ENCODE measurements around the gene MC1R. TPM values are rescaled to one million over a fixed set of nuclear protein-coding genes. Genes with fewer than 3 reads are reported as not detected.
"Not testable (repeated sequence)": the region's sequence is repeated elsewhere in the genome, so short reads cannot be mapped to it uniquely, and the experiment has no call there.

Gene MC1R
- total RNA-seq, result 1 to 10 TPM; 1.6 to 1.8 TPM

- POLR2A ChIA-PET, result no interaction called here
- CTCF ChIA-PET, result interaction anchor here (0.5 to 2.4 kb wide), 5 partner anchors 8 to 219 kb away, joined by 3 to 10 read pairs (median 3); no protein-coding TSS in a partner anchor
Observed at GRCh38 chr16:89918453-89919347, at the start of gene MC1R. TSS of gene MC1R (plus strand) at chr16:89918862. CDS start at chr16:89919259, 397 bp downstream.

- CTCF ChIA-PET, result no interaction called here
- POLR2A ChIA-PET, result no interaction called here
Observed at GRCh38 chr16:89869911-89870310, 48.8 kb upstream of the MC1R start.

- ChIA-PET POLR2A (no interaction called here), CTCF (interaction anchor here (2.2 kb wide), 1 partner anchor 10 kb away, joined by 11 read pairs; no protein-coding TSS in a partner anchor)
Observed at GRCh38 chr16:89870440-89870839, 48.2 kb upstream of the MC1R start.

GRCh38 chr16:89871895-89872294, 46.8 kb upstream of the MC1R start:
- ChIA-PET POLR2A (interaction anchor here (0.9 to 2.6 kb wide), 3 partner anchors 8 to 78 kb away, joined by 3 to 16 read pairs (median 3); no protein-coding TSS in a partner anchor), CTCF (interaction anchor here (2.0 to 2.2 kb wide), 3 partner anchors 9 to 171 kb away, joined by 8 to 11 read pairs (median 9); partner anchors contain the start of gene SPATA2L)

GRCh38 chr16:89873109-89873971, 45.3 kb upstream of the MC1R start, which contains the start of gene TCF25:
TSS of gene TCF25 (plus strand) at chr16:89873592. CDS start at chr16:89873668, 76 bp downstream.
- POLR2A ChIA-PET, result interaction anchor here (0.6 to 2.6 kb wide), 20 partner anchors 9 to 187 kb away, joined by 3 to 16 read pairs (median 4); partner anchors contain the start of genes CDK10 and FANCA
- CTCF ChIA-PET, result interaction anchor here (0.6 to 2.4 kb wide), 6 partner anchors 9 to 209 kb away, joined by 3 to 14 read pairs (median 7); partner anchors contain the start of gene SPATA2L

GRCh38 chr16:89873972-89874689, 44.5 kb upstream of the MC1R start:
- ChIA-PET CTCF (interaction anchor here (0.6 to 2.4 kb wide), 4 partner anchors 10 to 208 kb away, joined by 3 to 14 read pairs (median 8); partner anchors contain the start of gene SPATA2L), POLR2A (interaction anchor here (0.6 to 2.6 kb wide), 14 partner anchors 10 to 187 kb away, joined by 3 to 16 read pairs (median 5); partner anchors contain the start of gene CDK10)

GRCh38 chr16:89879123-89879522, 39.5 kb upstream of the MC1R start:
- CTCF ChIA-PET, POLR2A ChIA-PET: not testable (repeated sequence)

- ChIA-PET POLR2A (no interaction called here), CTCF (interaction anchor here (1.1 kb wide), 1 partner anchor 36 kb away, joined by 3 read pairs; no protein-coding TSS in a partner anchor)
Observed at GRCh38 chr16:89880477-89881367, 37.9 kb upstream of the MC1R start.

GRCh38 chr16:89881368-89881730, 37.3 kb upstream of the MC1R start:
- CTCF ChIA-PET, result interaction anchor here (1.1 kb wide), 1 partner anchor 36 kb away, joined by 3 read pairs; no protein-coding TSS in a partner anchor
- POLR2A ChIA-PET, result interaction anchor here (0.6 kb wide), 1 partner anchor 13 kb away, joined by 3 read pairs; no protein-coding TSS in a partner anchor

GRCh38 chr16:89883346-89884040, 35.2 kb upstream of the MC1R start:
- ChIA-PET CTCF (no interaction called here), POLR2A (no interaction called here)

GRCh38 chr16:89884041-89884421, 34.6 kb upstream of the MC1R start:
- POLR2A ChIA-PET, result no interaction called here
- CTCF ChIA-PET, result no interaction called here

GRCh38 chr16:89887243-89887642, 31.4 kb upstream of the MC1R start:
- POLR2A ChIA-PET, result no interaction called here
- CTCF ChIA-PET, result interaction anchor here (1.7 kb wide), 1 partner anchor 182 kb away, joined by 3 read pairs; no protein-coding TSS in a partner anchor

- POLR2A ChIA-PET, result no interaction called here
- CTCF ChIA-PET, result no interaction called here
Observed at GRCh38 chr16:89890200-89890599, 28.5 kb upstream of the MC1R start.

GRCh38 chr16:89890886-89891657, 27.6 kb upstream of the MC1R start:
- ChIA-PET POLR2A (no interaction called here), CTCF (no interaction called here)

- ChIA-PET POLR2A (no interaction called here), CTCF (no interaction called here)
Observed at GRCh38 chr16:89892055-89892630, 26.5 kb upstream of the MC1R start.

GRCh38 chr16:89892635-89893034, 26.0 kb upstream of the MC1R start:
- ChIA-PET CTCF (interaction anchor here (0.5 kb wide), 1 partner anchor 27 kb away, joined by 3 read pairs; no protein-coding TSS in a partner anchor), POLR2A (no interaction called here)

Measured in activated CD8-positive, alpha-beta memory T cell treated with anti-CD3 and anti-CD28 coated beads for 36 hours (primary cell).